Stimulated activated CD4-positive, alpha-beta T cell treated with anti-CD3 and anti-CD28 coated beads, Interleukin-15, amount 100 ng/mL, for 24 hours (primary cell): ENCODE results near the gene ZG16.

Experiments
- DNase-seq: peaks from one replicate; pipeline ENCODE4 v3.0.0-alpha.2; 2020

ZG16 gene

GRCh38 chr16:29810699-29811169 is 32.7 kb downstream of the ZG16 start:
- DNase-seq = no peak

DNA sequence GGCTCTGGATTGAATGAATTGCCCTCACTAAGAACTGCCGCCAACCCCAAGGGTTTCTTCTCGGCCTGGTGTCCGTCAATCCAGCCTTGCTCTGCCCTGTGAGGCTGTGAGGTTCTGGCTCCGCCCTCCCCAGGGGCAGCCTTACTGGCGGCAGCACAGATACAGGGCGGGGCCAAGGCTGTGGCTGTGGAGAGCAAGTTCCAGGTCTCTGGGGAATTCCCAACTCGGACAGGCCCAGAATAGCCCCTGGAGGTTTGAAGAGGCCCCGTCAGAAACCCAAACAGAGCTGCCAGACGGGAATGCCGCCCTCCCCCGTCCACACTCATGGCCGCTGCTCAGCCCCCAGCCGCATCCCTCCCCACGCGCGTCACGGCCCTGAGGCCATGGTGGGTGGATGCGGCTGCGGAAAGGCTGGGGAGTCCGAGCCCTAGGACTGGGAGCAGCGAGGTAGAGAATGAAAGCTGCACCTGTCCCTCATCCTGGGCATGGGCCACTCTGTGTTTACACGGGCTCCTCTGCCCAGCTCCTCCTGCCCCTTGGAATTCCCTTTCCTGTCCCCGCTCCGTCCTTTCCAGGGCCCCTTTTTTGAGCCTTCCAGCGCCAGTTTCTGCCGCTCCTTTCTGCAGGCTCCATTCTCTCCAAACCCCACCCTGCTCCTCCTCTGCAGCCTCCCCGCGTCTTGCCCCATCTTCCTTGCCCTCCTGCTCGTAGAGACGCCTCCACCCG is 33.3 kb downstream of the ZG16 start:
- peak; percentile 92 for DNase-seq

GRCh38 chr16:29811896-29812665 is 34.0 kb downstream of the ZG16 start, which contains the start of gene PRRT2:
PRRT2 (plus strand) TSS chr16:29812193; CDS start chr16:29813055, 862 bp downstream.
- peak; percentile 75 for DNase-seq

DNA sequence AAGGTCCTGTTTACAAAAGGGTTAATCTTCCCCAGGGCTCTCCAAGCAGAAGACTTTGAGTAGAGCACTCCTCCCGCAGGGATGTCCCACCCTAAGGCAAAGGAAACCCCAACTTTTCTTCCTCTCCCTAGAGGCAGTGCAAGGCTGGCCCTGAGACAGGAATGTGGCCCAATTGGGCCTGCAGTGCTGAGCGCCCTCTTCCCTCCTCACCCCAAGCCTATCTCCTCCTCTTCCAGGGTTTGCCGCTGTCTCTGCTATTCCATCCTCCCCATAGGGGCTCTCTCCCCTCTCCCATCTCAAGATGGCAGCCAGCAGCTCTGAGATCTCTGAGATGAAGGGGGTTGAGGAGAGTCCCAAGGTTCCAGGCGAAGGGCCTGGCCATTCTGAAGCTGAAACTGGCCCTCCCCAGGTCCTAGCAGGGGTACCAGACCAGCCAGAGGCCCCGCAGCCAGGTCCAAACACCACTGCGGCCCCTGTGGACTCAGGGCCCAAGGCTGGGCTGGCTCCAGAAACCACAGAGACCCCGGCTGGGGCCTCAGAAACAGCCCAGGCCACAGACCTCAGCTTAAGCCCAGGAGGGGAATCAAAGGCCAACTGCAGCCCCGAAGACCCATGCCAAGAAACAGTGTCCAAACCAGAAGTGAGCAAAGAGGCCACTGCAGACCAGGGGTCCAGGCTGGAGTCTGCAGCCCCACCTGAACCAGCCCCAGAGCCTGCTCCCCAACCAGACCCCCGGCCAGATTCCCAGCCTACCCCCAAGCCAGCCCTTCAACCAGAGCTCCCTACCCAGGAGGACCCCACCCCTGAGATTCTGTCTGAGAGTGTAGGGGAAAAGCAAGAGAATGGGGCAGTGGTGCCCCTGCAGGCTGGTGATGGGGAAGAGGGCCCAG is 34.9 kb downstream of the ZG16 start:
- DNase-seq = no peak

DNA sequence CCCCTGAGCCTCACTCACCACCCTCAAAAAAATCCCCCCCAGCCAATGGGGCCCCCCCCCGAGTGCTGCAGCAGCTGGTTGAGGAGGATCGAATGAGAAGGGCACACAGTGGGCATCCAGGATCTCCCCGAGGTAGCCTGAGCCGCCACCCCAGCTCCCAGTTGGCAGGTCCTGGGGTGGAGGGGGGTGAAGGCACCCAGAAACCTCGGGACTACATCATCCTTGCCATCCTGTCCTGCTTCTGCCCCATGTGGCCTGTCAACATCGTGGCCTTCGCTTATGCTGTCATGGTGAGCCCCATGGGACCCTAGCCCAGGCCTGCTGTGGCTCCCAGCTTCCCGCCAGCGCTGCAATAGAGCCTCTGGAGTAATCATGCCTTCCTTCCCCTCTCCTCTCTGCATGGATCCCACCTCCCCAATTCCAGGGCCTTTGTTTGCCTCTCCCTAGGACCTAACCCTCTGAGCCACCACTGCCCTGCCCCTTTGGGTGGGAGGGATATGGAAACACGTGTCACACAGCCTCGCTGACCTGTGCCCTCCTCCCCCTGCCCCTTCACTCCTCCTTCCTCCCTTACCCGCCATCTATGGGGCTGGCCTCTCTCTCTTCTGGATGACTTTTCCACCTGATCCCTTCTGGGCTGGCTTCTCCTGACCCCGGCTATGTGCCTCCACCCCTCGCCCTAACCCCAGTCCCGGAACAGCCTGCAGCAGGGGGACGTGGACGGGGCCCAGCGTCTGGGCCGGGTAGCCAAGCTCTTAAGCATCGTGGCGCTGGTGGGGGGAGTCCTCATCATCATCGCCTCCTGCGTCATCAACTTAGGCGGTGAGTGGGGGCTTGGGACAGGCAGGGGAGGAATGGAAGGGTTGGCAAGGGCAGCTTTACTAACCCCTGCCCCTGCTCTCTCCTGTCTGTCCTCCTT is 35.8 kb downstream of the ZG16 start:
- no peak for DNase-seq

GRCh38 chr16:29814592-29814991 is 36.5 kb downstream of the ZG16 start:
- no peak for DNase-seq

DNA sequence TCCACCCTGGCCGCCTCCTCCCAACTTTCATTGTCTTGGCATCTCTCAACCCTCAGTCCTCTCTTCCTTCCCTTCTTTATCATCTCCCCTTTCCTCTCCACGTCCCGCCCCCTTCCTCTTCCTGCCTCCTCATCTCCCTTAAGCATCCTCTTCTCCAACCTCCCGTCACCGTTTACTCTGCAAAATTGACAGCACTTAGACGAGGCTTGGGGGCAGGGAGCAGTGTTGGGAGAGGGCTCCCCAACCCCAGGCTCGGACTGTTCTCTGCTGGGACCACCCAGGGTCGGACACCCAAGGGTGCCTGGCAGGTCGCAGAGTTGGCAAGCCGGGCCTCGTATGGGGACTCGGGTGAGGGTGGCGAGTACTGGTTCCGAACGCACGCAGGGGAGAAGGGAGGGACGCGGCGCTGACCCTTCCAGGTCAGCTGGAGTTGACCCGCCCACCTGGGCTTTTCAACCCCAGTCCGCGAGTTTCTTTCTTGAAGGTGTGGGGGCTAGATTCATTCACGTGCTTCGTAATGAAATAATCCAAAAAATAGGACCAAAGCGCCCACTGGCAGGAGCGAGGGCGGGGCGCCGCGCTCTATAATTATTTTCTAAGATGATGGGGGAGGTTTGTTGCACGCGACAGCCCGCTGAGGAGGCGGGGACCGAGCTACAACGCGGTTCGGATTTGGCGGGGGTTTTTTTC is 37.1 kb downstream of the ZG16 start:
- DNase-seq = peak; percentile 74

DNA sequence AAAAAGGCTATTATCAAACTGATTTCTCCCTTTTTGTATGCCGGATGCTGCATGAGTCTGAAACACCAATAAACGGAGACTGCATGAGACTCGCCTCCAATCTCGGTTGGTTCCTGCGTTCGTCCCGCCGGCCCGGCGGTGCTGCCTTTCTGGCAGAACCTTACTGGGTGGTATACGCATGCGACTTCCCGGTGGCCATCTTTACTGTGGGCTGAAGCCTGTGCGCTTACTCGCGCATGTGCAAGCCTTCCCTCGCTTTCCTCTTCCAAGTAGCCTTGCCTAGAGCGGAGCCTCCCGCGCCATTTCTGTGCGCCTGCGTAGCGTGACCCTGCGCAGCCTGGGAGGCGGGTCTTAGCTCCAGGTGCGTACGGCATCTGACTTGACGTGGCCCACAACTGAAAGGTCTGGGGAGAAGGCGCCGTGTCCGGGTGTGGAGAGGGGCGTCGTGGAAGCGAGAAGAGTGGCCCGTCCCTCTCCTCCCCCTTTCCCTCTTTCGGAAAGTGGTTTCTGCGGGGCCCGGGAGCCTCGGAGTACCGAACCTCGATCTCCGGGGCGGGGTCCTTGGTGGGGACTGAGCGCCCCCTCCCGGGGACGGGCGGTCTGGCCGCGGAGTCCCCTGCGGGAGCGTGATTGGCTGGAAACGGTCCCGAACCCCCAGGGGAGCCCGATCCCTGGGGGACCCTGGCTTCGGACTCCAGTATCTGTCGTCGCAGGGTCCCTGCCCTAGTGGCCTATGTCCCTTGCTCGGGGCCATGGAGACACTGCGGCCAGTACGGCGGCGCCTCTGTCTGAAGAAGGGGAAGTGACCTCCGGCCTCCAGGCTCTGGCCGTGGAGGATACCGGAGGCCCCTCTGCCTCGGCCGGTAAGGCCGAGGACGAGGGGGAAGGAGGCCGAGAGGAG is 38.0 kb downstream of the ZG16 start, which contains the start of gene PAGR1:
TSS of gene PAGR1 (plus strand) at position 360 of the 901 bp plus-strand sequence. CDS start at position 734, 374 bp downstream.
- DNase-seq = peak; percentile 98

DNA sequence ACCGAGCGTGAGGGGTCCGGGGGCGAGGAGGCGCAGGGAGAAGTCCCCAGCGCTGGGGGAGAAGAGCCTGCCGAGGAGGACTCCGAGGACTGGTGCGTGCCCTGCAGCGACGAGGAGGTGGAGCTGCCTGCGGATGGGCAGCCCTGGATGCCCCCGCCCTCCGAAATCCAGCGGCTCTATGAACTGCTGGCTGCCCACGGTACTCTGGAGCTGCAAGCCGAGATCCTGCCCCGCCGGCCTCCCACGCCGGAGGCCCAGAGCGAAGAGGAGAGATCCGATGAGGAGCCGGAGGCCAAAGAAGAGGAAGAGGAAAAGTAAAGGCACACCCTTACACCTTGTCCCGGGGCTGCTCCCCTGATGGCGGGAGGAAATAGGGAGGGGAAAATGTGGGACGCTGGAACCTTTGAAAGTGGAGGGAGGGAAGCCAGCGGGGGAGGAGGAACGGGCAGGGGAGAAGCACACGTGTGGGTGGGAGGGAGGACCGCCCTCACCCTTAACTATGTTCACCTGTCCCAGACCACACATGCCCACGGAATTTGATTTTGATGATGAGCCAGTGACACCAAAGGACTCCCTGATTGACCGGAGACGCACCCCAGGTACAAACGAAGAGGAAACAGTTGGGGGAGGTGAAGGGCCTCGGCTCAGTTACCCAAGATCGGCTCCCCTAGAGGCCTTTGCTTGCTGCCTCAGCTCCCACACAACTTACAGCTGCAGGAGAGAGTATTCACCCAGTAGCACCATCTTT is 38.8 kb downstream of the ZG16 start:
- peak; percentile 86 for DNase-seq

DNA sequence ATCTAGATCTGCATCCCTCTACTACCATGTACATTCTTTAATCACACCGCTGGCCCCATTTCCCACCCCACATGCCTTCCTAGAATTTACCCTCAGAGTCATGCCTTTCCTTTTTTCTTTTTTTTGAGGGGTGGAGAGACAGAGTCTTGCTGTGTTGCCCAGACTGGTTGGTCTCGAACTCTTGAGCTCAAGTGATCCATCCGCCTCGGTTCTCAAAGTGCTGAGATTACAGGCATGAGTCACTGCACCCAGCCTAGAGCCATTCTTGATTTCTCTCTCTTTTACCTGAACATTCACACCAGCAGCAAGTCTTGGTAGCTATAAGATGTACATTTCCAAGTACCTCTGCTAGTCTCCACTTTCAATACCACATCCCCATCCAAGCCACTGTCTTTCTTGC is 40.0 kb downstream of the ZG16 start:
- no peak for DNase-seq

GRCh38 chr16:29819506-29819905 is 41.5 kb downstream of the ZG16 start:
- no peak for DNase-seq

GRCh38 chr16:29820271-29820701 is 42.2 kb downstream of the ZG16 start, which contains the start of gene MVP:
MVP (plus strand) TSS chr16:29820462; CDS start chr16:29830550, 10,088 bp downstream.
- DNase-seq = peak; percentile 74

GRCh38 chr16:29820730-29821642 is 42.9 kb downstream of the ZG16 start:
- DNase-seq = peak; percentile 69

GRCh38 chr16:29821643-29822115 is 43.6 kb downstream of the ZG16 start:
- no peak for DNase-seq

- no peak for DNase-seq
Measured at GRCh38 chr16:29824589-29825144, 46.6 kb downstream of the ZG16 start.

DNA sequence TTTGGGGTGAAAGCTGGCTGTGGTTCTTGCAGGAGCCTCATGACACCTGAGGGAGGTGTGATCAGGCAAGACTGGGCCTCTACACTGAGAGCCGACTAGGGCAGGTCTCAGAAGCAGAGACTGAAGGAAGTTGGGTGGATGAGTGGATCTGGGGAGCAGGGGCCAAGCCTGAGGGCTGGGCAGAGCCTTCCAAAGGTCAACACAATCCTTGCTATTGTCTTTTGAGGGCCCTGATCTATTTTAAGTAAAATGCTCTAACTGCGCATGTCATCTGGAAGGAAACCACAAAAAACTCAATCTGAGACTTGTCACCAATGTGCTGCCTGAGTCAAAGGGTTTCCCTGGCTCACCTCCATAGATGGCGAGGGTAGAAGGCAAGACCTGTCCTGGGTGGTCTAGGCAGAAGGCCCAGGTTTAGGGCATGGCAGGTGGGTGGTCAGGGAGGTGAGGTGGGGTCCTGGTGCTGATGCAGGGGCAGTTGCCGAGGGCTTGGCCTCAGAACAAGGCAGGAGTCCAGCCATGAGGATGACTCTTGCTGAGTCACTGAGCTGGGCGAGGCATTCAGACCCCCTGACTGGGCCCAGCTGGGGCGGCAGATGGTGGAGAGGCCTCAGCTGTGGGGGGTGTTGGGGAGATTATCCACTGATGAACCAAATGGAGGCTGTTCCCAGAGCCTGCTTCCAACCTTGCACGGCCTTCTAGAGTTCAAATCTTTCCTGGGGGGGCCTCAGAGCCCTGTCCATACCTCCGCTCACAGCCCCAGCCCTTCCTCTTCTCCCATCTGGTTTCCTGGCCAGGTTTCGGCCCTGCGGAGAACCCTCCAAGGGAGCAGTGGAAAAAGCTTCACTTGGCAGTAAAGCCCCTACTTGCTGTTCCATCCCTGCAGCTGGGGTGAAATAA is 47.3 kb downstream of the ZG16 start:
- peak; percentile 67 for DNase-seq
